ENCODE data around the gene CCDC106.
A peak's percentile ranks its signal among the peaks of the same experiment; 100 is the strongest.

The CCDC106 gene

GRCh38 chr19:55647732-55648584 lies at the start of gene CCDC106:
Gene CCDC106, plus strand, starts transcription at chr19:55648212. Its CDS starts 835 bp downstream, at chr19:55649047.
- CTCF ChIA-PET = interaction anchor here (0.6 kb wide), 1 partner anchor 17 kb away, joined by 4 read pairs; no protein-coding TSS in a partner anchor
- TF ChIP-seq, protein P1, sequence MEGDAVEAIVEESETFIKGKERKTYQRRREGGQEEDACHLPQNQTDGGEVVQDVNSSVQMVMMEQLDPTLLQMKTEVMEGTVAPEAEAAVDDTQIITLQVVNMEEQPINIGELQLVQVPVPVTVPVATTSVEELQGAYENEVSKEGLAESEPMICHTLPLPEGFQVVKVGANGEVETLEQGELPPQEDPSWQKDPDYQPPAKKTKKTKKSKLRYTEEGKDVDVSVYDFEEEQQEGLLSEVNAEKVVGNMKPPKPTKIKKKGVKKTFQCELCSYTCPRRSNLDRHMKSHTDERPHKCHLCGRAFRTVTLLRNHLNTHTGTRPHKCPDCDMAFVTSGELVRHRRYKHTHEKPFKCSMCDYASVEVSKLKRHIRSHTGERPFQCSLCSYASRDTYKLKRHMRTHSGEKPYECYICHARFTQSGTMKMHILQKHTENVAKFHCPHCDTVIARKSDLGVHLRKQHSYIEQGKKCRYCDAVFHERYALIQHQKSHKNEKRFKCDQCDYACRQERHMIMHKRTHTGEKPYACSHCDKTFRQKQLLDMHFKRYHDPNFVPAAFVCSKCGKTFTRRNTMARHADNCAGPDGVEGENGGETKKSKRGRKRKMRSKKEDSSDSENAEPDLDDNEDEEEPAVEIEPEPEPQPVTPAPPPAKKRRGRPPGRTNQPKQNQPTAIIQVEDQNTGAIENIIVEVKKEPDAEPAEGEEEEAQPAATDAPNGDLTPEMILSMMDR (conservative IDR thresholded peaks at IDR 0.05; ENCODE audit: low read depth) = no peak
- DNase-seq (ENCODE audit: low spot score) = peak; percentile 67
- POLR2A ChIA-PET (ENCODE audit: low non-redundant PET) = no interaction called here
- H3K27ac ChIP-seq = peak within 1 kb of the TSS; percentile 96

DNA sequence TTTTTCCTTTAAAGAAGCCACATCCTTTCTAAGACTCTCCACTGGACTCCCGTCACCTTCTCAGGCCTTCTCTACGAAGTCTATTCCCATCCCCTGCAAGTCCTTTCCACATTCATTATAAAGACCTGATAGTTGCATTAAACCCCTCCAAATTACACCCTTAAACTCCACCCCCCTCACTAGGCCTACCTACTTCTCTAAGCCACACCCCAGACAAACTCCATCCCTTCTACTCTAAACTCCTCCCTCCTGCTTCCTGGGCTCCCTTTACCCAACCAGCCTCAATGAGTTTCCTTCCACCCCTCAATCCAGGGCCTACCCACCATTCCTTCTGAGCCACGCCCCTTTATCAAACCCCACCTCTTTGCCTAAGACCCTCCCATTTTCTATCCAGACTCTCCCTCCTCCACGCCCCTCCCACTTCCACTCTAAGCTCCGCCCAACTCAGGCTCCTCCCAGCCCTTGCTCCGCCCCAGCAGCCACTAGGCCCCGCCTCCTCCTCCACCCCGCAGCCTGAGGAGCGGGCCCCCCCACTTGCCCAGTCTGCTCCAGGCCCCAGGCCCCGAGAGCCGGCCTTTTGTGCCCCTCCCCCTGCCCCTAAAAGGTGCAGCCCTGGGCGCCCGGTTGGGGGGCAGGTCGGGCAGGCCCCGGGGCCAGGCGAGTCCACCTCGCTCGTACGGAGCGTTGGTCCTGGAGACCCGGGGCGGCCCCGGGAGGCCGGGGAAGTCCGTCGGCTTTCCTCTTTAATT lies 49.1 kb upstream of the CCDC106 start:
- peak; percentile 89 for DNase-seq (ENCODE audit: low spot score)
- CTCF ChIA-PET = interaction anchor here (0.5 to 0.6 kb wide), 2 partner anchors 44 to 66 kb away, joined by 3 to 4 read pairs; no protein-coding TSS in a partner anchor
- peak overlapping the region; percentile 98 for H3K27ac ChIP-seq
- TF ChIP-seq, protein P1 (conservative IDR thresholded peaks at IDR 0.05; ENCODE audit: low read depth) = no peak
- POLR2A ChIA-PET (ENCODE audit: low non-redundant PET) = interaction anchor here (0.6 to 0.9 kb wide), 3 partner anchors 18 to 193 kb away, joined by 4 to 6 read pairs (median 4); partner anchors contain the start of genes ZNF579 and ZNF628

DNA sequence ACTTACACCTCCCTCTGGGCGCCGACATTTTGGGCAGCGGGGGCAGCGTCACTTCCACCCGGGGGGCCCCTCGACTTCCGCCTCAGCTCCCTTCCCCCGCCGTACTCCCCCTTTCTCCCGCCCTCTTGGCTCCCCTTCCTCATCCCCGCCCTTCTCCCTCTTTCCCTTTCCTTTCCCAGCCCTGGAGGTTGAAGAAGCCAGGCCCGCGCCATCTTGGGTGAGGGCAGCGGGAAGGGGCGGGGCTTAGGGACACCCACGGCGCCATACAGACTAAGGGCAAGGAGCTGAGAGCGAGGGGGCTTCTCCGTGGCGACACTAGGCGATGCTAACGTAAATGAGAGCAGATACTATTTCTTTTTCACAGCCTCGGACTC lies 48.6 kb upstream of the CCDC106 start, which contains the start of gene FIZ1:
Gene FIZ1 (minus strand): TSS at position 50 of the 374 bp plus-strand sequence. CDS start 1,652 bp downstream, outside the sequence.
- POLR2A ChIA-PET (ENCODE audit: low non-redundant PET) = interaction anchor here (0.6 to 0.9 kb wide), 4 partner anchors 19 to 194 kb away, joined by 4 to 6 read pairs (median 4); partner anchors contain the start of genes ZNF579 and ZNF628
- CTCF ChIA-PET = interaction anchor here (0.5 kb wide), 1 partner anchor 32 kb away, joined by 3 read pairs; no protein-coding TSS in a partner anchor
- peak; percentile 90 for DNase-seq (ENCODE audit: low spot score)
- TF ChIP-seq, protein P1 (conservative IDR thresholded peaks at IDR 0.05; ENCODE audit: low read depth) = no peak
- peak within 1 kb of the TSS; percentile 98 for H3K27ac ChIP-seq

DNA sequence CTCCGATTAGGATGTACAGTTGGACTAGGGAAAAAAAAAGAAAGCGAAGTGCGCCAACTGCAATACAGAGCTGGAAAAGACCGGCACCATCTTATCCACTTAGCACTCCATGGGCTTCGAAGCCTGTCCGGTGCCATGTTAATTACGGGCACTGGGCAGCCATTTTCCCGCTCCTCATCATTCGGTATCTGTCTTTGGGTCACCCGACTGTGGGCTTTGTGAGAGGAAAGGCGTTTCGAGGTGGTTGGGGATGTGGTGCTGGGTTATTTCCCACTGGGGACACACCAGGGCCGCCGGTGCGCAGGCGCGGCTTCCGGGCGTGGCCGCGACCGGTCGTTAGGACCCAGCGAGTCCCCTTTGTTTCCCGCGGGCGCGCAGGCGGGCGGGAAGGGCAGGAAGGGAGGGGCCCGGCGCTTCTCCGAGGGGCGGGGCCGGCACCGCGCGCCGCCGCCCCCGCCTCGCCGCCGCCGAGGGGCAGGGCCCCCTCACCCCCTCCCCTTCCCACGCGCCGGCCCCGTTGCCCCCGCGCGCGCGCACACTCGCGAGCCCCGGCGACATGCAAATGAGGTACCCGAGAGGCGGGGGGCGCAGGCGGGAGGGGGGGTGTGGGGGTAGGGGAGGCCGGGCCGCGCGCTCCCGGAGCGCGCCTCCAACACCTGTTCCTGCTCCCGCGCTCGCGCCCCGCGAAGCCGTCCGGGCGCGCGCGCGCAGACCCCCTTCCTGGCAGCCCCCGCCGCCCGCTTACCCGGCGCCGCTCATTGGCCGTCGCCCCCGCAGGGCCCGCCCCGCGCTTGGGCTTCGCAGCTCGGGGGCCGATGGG lies 48.0 kb upstream of the CCDC106 start, which contains the start of gene ZNF524:
Gene ZNF524 (plus strand): TSS at position 447 of the 820 bp plus-strand sequence. CDS start 1,825 bp downstream, outside the sequence.
- TF ChIP-seq, protein P1 (conservative IDR thresholded peaks at IDR 0.05; ENCODE audit: low read depth) = no peak
- DNase-seq (ENCODE audit: low spot score) = peak; percentile 71
- CTCF ChIA-PET = interaction anchor here (0.5 kb wide), 1 partner anchor 31 kb away, joined by 3 read pairs; no protein-coding TSS in a partner anchor
- H3K27ac ChIP-seq = peak within 1 kb of the TSS; percentile 98
- POLR2A ChIA-PET (ENCODE audit: low non-redundant PET) = interaction anchor here (0.8 to 0.9 kb wide), 2 partner anchors 19 to 53 kb away, joined by 4 to 6 read pairs; partner anchors contain the start of gene ZNF579

DNA sequence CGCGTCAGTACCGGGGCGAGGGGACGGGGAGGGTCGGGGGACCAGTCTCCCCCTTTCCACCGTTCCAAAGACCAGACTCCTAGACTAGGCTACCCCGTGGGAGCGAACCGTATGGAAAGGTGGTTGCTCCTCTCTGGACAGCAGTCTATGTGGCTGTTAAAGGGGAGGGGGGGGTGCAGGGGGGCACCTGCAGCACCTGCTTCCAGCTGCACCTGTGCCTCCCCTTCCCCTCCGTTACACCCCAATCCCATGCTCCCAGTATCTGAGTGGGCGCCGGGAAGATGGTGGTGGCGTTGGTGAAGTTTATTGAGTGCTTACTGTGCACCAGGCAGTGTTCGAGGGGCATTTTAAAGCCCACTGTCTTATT lies 47.4 kb upstream of the CCDC106 start:
- no peak for DNase-seq (ENCODE audit: low spot score)
- TF ChIP-seq, protein P1 (conservative IDR thresholded peaks at IDR 0.05; ENCODE audit: low read depth) = no peak
- ChIA-PET POLR2A (ENCODE audit: low non-redundant PET) (no interaction called here), CTCF (interaction anchor here (0.6 kb wide), 1 partner anchor 45 kb away, joined by 3 read pairs; no protein-coding TSS in a partner anchor)
- H3K27ac ChIP-seq = peak overlapping the region; percentile 98
